ENCODE results near the gene PWWP2A.
"Not testable (repeated sequence)": the region's sequence is repeated elsewhere in the genome, so short reads cannot be mapped to it uniquely, and the experiment has no call there.

The PWWP2A gene

GRCh38 chr5:160081495-160081894 is 37.8 kb downstream of the PWWP2A start:
- no peak overlapping the region for H3K27ac ChIP-seq
- DNase-seq (ENCODE audit: low read depth, low spot score): no peak

GRCh38 chr5:160079753-160080152 is 39.5 kb downstream of the PWWP2A start:
- DNase-seq (ENCODE audit: low read depth, low spot score): no peak
- H3K27ac ChIP-seq: no peak overlapping the region

- H3K27ac ChIP-seq: no peak overlapping the region
- DNase-seq (ENCODE audit: low read depth, low spot score): no peak
Measured at GRCh38 chr5:160076997-160077396, 42.3 kb downstream of the PWWP2A start.

GRCh38 chr5:160075073-160075472 is 44.2 kb downstream of the PWWP2A start:
- DNase-seq (ENCODE audit: low read depth, low spot score): no peak
- H3K27ac ChIP-seq: no peak overlapping the region

DNA sequence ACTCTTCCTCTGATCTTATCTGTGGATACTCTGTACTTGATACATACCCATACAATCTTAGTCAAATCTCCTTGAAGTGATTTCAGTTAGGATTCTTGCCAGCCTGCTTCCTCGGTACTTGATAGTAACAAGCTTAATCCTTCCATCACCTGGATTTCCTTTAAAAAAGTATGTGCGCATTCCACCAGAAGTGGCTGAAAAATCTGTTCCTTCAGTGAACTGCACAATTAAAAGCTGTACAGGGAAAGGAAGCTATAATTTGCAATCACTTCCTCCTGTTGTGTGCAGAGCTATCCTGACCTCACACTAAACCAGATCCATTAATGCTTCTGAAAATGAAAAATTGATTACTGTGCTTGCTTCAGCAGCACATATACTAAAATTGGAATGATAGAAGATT is 47.3 kb downstream of the PWWP2A start:
- no peak for DNase-seq (ENCODE audit: low read depth, low spot score)
- H3K27ac ChIP-seq: no peak overlapping the region

DNA sequence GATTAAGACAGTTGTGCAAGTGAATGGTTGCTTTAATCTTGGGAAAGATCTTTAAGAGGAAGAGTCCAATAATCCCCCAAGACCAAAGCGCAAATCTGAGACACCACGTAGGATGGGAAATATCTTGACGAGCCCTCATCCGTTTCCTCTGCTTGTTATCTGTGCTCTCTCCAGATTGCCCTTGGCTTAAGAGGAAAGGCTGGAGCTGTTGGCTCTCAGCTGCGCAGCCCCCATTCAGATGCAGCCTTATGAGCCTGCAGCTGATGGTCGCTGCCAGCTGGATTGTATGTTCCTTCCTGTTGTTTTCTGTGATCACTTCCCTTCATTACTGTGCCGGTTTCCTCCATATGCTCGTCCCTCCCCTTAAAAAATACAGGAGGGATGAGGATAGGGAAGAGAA is 47.7 kb downstream of the PWWP2A start:
- no peak for DNase-seq (ENCODE audit: low read depth, low spot score)

GRCh38 chr5:160069120-160069519 is 50.1 kb downstream of the PWWP2A start:
- DNase-seq (ENCODE audit: low read depth, low spot score): not testable (repeated sequence)

More for the DNA sequence above, 47.7 kb downstream of the PWWP2A start:
- H3K27ac ChIP-seq: no peak overlapping the region

DNA sequence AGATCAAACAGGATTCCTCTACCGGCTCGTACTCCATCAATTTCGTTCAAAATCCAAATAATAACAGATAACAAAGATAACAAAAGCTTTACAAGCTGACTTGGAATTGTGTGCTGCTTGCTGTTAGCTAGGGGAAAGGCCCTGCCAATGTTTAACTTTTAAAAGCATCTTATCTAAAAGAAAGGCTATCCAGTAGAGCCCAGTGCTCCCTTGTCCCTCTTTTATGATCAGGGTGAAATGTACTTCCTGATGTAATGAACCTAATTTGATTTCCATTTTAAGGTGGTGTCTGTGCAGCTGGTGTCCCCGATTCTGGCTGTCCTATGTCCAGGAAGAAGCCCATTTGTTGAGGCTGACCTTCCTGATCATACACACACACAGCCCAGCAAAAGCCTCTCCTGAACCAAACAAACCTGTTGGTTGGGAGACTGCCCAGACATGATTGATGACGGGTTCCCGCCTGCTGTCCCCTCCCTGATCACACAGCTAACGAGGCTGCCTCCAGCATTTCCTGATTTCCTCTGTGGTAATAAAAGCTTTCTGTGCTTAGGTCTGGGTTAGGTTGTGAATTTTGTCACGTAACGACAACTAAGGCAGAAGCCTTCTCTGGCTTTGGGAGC is 54.1 kb downstream of the PWWP2A start:
- H3K27ac ChIP-seq: peak overlapping the region; percentile 85
- peak; percentile 87 for DNase-seq (ENCODE audit: low read depth, low spot score)

More at GRCh38 chr5:160069120-160069519, 50.1 kb downstream of the PWWP2A start:
- H3K27ac ChIP-seq: not testable (repeated sequence)

GRCh38 chr5:160064417-160064810 is 54.8 kb downstream of the PWWP2A start:
- peak overlapping the region; percentile 85 for H3K27ac ChIP-seq

GRCh38 chr5:160061770-160062169 is 57.5 kb downstream of the PWWP2A start:
- no peak overlapping the region for H3K27ac ChIP-seq
- DNase-seq (ENCODE audit: low read depth, low spot score): no peak

More at GRCh38 chr5:160064417-160064810, 54.8 kb downstream of the PWWP2A start:
- DNase-seq (ENCODE audit: low read depth, low spot score): no peak

GRCh38 chr5:160060001-160060400 is 59.2 kb downstream of the PWWP2A start:
- DNase-seq (ENCODE audit: low read depth, low spot score): no peak
- H3K27ac ChIP-seq: no peak overlapping the region

- DNase-seq (ENCODE audit: low read depth, low spot score): no peak
- H3K27ac ChIP-seq: no peak overlapping the region
Measured at GRCh38 chr5:160057256-160057655, 62.0 kb downstream of the PWWP2A start.

- no peak for DNase-seq (ENCODE audit: low read depth, low spot score)
- H3K27ac ChIP-seq: no peak overlapping the region
Measured at GRCh38 chr5:160054831-160055230, 64.4 kb downstream of the PWWP2A start.

GRCh38 chr5:160054047-160054446 is 65.2 kb downstream of the PWWP2A start:
- no peak for DNase-seq (ENCODE audit: low read depth, low spot score)
- H3K27ac ChIP-seq: no peak overlapping the region

- no peak for DNase-seq (ENCODE audit: low read depth, low spot score)
- H3K27ac ChIP-seq: no peak overlapping the region
Measured at GRCh38 chr5:160049099-160049498, 70.2 kb downstream of the PWWP2A start.

DNA sequence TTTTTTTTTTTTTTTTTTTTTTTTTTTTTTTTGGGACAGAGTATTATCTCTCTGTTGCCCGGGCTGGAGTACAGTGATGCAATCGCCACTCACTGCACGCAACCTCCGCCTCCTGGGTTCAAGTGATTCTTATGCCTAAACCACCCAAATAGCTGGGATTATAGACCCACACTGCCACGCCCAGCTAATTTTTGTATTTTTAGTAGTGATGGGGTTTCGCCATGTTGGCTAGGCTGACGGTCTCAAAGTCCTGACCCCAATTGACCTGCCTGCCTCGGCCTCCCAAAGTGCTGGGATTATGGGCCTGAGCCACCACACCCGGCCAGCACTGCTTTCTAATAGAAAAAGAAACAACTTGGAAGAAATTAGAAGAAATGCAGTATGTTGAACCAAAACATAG is 71.1 kb downstream of the PWWP2A start:
- no peak overlapping the region for H3K27ac ChIP-seq
- DNase-seq (ENCODE audit: low read depth, low spot score): no peak

DNA sequence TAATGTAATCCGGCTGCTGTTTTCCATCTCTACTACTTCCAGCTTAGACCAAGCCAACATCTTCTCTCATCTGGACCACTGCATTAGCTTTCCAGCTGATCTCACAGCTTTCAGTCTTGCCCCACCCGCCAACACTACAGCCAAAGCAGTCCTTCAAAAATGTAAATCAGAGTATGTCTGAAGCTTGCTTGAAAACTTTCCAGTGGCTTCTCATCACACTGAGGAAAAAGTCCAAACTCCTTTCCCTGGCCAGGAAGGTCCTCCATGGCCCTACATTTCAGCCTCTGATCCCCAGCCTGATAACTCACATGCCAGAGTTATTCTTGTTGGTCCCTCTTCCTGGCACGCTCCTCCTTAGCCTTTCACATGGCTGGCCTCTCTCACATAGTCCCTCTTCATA is 71.8 kb downstream of the PWWP2A start:
- no peak for DNase-seq (ENCODE audit: low read depth, low spot score)

DNA sequence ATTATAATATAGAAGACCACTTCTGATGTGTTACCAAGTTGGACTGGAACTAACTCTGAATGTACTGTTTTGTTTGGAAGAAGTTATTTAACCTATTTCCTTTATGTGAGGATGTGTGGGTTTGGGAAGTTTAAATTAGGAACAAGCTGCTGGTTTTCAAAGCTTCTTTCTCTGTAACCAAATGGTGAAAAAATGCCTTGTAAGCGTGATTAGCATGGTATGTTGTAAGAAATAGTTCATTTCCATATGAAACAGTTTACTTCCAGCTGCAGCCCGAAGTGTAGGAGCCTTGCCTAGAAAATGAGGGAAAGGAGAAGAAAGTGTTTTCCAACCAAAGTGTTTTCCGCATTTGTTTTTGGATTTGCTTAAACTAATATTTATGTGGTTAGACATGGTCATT is 74.3 kb downstream of the PWWP2A start:
- DNase-seq (ENCODE audit: low read depth, low spot score): no peak

More for the DNA sequence above, 71.8 kb downstream of the PWWP2A start:
- no peak overlapping the region for H3K27ac ChIP-seq

GRCh38 chr5:160044391-160044804 is 74.9 kb downstream of the PWWP2A start:
- H3K27ac ChIP-seq: no peak overlapping the region
- no peak for DNase-seq (ENCODE audit: low read depth, low spot score)

More for the DNA sequence above, 74.3 kb downstream of the PWWP2A start:
- no peak overlapping the region for H3K27ac ChIP-seq

DNA sequence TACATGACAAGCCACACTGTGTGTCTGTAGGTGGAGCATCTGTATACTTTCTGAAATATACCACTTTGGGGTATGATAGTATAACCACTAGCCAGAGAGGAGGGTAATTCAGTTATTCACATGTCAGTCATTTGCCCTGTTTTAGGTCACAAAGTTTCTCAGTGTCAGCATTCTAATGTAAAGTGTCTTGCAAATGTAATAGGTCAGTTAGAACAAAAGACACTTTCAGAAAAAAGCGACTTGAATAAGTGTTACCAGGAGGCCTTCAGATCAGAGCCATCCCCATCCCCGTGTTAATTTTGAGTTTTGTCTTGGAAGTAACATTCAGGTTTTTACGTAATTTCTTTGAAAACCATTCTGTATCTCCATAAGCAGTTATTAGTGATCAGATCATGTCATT is 76.6 kb downstream of the PWWP2A start:
- no peak overlapping the region for H3K27ac ChIP-seq

More for the DNA sequence above, 76.6 kb downstream of the PWWP2A start:
- no peak for DNase-seq (ENCODE audit: low read depth, low spot score)

All from epithelial cell of prostate (primary cell).